Right lobe of liver (tissue), 4 donors: ENCODE measurements around the gene EXOC3L2.
"Not testable (repeated sequence)": the region's sequence is repeated elsewhere in the genome, so short reads cannot be mapped to it uniquely, and the experiment has no call there.

Source experiments
- CTCF ChIP-seq, 4 donors: fragments of 200-600 bp in 3 of 4; fragments of 450-650 bp in 1 of 4; IDR thresholded peaks; one replicate each; pipeline versions ENCODE4 v1.5.1 to v1.8.0; 2016 to 2022; ENCODE audit warnings: antibody characterized with exemption in 4 of 4, mild to moderate bottlenecking in 2 of 4
- POLR2A ChIP-seq: fragments of 450-650 bp; IDR thresholded peaks from one replicate; pipeline ENCODE4 v1.6.1; 2017; ENCODE audit warnings: antibody characterized with exemption, mild to moderate bottlenecking
- donor health status: DM: no; HTN: no; CAD: no.
- donor health status: DM: no; HTN: no; CAD: no.
- donor health status: DM: no; HTN: yes; CAD: no.

- not testable (repeated sequence) for TF ChIP-seq CTCF (IDR thresholded peaks at IDR 0.05); POLR2A
Observed at GRCh38 chr19:45229056-45229455, 16.2 kb downstream of the EXOC3L2 start.
